Effector memory CD4-positive, alpha-beta T cell (primary cell): ENCODE measurements around the gene MPZ.

Source experiments
- DNase-seq, 3 donors: peaks; one replicate each; pipeline ENCODE4 v3.0.0-alpha.2; 2020
- H3K27ac ChIP-seq: 2 replicates; pipeline ENCODE4 v1.7.0; 2013; ENCODE audit warnings: mild to moderate bottlenecking, low read length, moderate library complexity; ENCODE audit not compliant: insufficient read depth, poor library complexity, severe bottlenecking
- H3K27me3 ChIP-seq: replicated peaks from 2 replicates; pipeline ENCODE4 v1.7.0; 2013; ENCODE audit warnings: mild to moderate bottlenecking, low read length; ENCODE audit not compliant: insufficient read depth, control insufficient read depth, poor library complexity, severe bottlenecking
- H3K36me3 ChIP-seq: 2 replicates; pipeline ENCODE4 v1.7.0; 2013; ENCODE audit warnings: mild to moderate bottlenecking, low read length, moderate library complexity; ENCODE audit not compliant: control insufficient read depth, insufficient read depth
- H3K4me1 ChIP-seq: 2 replicates; pipeline ENCODE4 v1.7.0; 2013; ENCODE audit warnings: low read length, mild to moderate bottlenecking; ENCODE audit not compliant: control insufficient read depth, insufficient read depth, poor library complexity, severe bottlenecking
- H3K4me3 ChIP-seq: 2 replicates; pipeline ENCODE4 v1.7.0; 2013; ENCODE audit warnings: low read length, low read depth, mild to moderate bottlenecking; ENCODE audit not compliant: insufficient read depth, poor library complexity, severe bottlenecking
- H3K9me3 ChIP-seq: 2 replicates; pipeline ENCODE4 v1.7.0; 2013; ENCODE audit warnings: mild to moderate bottlenecking, low read length, moderate library complexity; ENCODE audit not compliant: control insufficient read depth
- total RNA-seq, 3 donors: gene quantifications; one replicate each; lab custom pipeline; 2026; lab: John Stamatoyannopoulos, UW

MPZ gene
- 2.0 to 2.3 (median 2.1) reads per million in 3 donors for total RNA-seq

GRCh38 chr1:161309868-161310267, at the start of gene MPZ:
MPZ (minus strand) TSS chr1:161309968; CDS start chr1:161309905, 63 bp downstream.
- Histone ChIP-seq H3K27ac (no peak within 1 kb of the TSS), H3K9me3 (no peaks in the 10 kb centered on the region), H3K27me3 (no peaks in the 10 kb centered on the region), H3K4me3 (no peak within 1 kb of the TSS), H3K36me3 (no peaks in the 10 kb centered on the region), H3K4me1 (peaks cover 17% of the 10 kb centered on the region)
- DNase-seq: no peak

GRCh38 chr1:161359291-161359690, 49.5 kb upstream of the MPZ start:
- no peak overlapping the region for H3K27ac ChIP-seq

GRCh38 chr1:161357073-161357472, 47.3 kb upstream of the MPZ start:
- H3K27me3 ChIP-seq: no peaks in the 10 kb centered on the region
- no peaks in the 10 kb centered on the region for H3K36me3 ChIP-seq
- DNase-seq: no peak
- no peak overlapping the region for H3K27ac ChIP-seq
- no peak overlapping the region for H3K4me3 ChIP-seq
- H3K9me3 ChIP-seq: no peaks in the 10 kb centered on the region
- H3K4me1 ChIP-seq: no peaks in the 10 kb centered on the region

More at GRCh38 chr1:161359291-161359690, 49.5 kb upstream of the MPZ start:
- Histone ChIP-seq H3K9me3 (no peaks in the 10 kb centered on the region), H3K36me3 (peaks cover 7% of the 10 kb centered on the region), H3K4me1 (no peaks in the 10 kb centered on the region), H3K27me3 (no peaks in the 10 kb centered on the region), H3K4me3 (no peak overlapping the region)
- DNase-seq: no peak

GRCh38 chr1:161351482-161351881, 41.7 kb upstream of the MPZ start:
- Histone ChIP-seq H3K4me1 (no peaks in the 10 kb centered on the region), H3K9me3 (no peaks in the 10 kb centered on the region), H3K27ac (no peak overlapping the region), H3K4me3 (no peak overlapping the region), H3K27me3 (no peaks in the 10 kb centered on the region), H3K36me3 (no peaks in the 10 kb centered on the region)
- no peak for DNase-seq

GRCh38 chr1:161350671-161351070, 40.9 kb upstream of the MPZ start:
- H3K27me3 ChIP-seq: no peaks in the 10 kb centered on the region
- no peaks in the 10 kb centered on the region for H3K4me1 ChIP-seq
- H3K36me3 ChIP-seq: no peaks in the 10 kb centered on the region
- H3K4me3 ChIP-seq: no peak overlapping the region
- H3K27ac ChIP-seq: no peak overlapping the region
- no peak for DNase-seq
- no peaks in the 10 kb centered on the region for H3K9me3 ChIP-seq

- Histone ChIP-seq H3K4me1 (no peaks in the 10 kb centered on the region), H3K4me3 (no peak overlapping the region), H3K27me3 (no peaks in the 10 kb centered on the region), H3K9me3 (no peaks in the 10 kb centered on the region), H3K27ac (no peak overlapping the region), H3K36me3 (peaks cover 18% of the 10 kb centered on the region)
- DNase-seq: no peak
Measured at GRCh38 chr1:161342821-161343220, 33.1 kb upstream of the MPZ start.

GRCh38 chr1:161342177-161342576, 32.4 kb upstream of the MPZ start:
- H3K4me3 ChIP-seq: no peak overlapping the region
- H3K36me3 ChIP-seq: peaks cover 25% of the 10 kb centered on the region
- no peak for DNase-seq
- no peaks in the 10 kb centered on the region for H3K4me1 ChIP-seq
- no peak overlapping the region for H3K27ac ChIP-seq
- no peaks in the 10 kb centered on the region for H3K9me3 ChIP-seq
- no peaks in the 10 kb centered on the region for H3K27me3 ChIP-seq

GRCh38 chr1:161335796-161336195, 26.0 kb upstream of the MPZ start:
- Histone ChIP-seq H3K27ac (no peak overlapping the region), H3K27me3 (no peaks in the 10 kb centered on the region), H3K4me1 (no peaks in the 10 kb centered on the region), H3K36me3 (peaks cover 43% of the 10 kb centered on the region), H3K4me3 (no peak overlapping the region), H3K9me3 (no peaks in the 10 kb centered on the region)
- no peak for DNase-seq

GRCh38 chr1:161333166-161333565, 23.4 kb upstream of the MPZ start:
- Histone ChIP-seq H3K27me3 (no peaks in the 10 kb centered on the region), H3K4me1 (no peaks in the 10 kb centered on the region), H3K4me3 (no peak overlapping the region), H3K9me3 (no peaks in the 10 kb centered on the region), H3K27ac (no peak overlapping the region), H3K36me3 (peaks cover 66% of the 10 kb centered on the region)
- no peak for DNase-seq

- Histone ChIP-seq H3K36me3 (peaks cover 52% of the 10 kb centered on the region), H3K4me1 (no peaks in the 10 kb centered on the region), H3K4me3 (no peak overlapping the region), H3K9me3 (no peaks in the 10 kb centered on the region), H3K27me3 (no peaks in the 10 kb centered on the region), H3K27ac (no peak overlapping the region)
- no peak for DNase-seq
Measured at GRCh38 chr1:161330346-161330745, 20.6 kb upstream of the MPZ start.

GRCh38 chr1:161324020-161324419, 14.3 kb upstream of the MPZ start:
- Histone ChIP-seq H3K9me3 (no peaks in the 10 kb centered on the region), H3K4me3 (no peak overlapping the region), H3K27ac (no peak overlapping the region), H3K4me1 (no peaks in the 10 kb centered on the region), H3K36me3 (peaks cover 21% of the 10 kb centered on the region), H3K27me3 (no peaks in the 10 kb centered on the region)
- DNase-seq: no peak
